GM12878 (cell line): ENCODE results near the gene CSPG5. TPM values are rescaled to one million over a fixed set of nuclear protein-coding genes. Genes with fewer than 3 reads are reported as not detected.

Experiments
- CREM ChIP-seq: IDR thresholded peaks from 2 replicates; pipeline ENCODE4 v1.6.1; 2014; ENCODE audit warnings: antibody characterized with exemption, low read depth
- CUX1 ChIP-seq: IDR thresholded peaks from 2 replicates; pipeline ENCODE4 v1.6.1; 2012; ENCODE audit warnings: improper control_type of control experiment, low read depth, low read length; ENCODE audit not compliant: insufficient replicate concordance
- USF1 ChIP-seq: IDR thresholded peaks from 2 replicates; pipeline ENCODE4 v1.6.1; 2011; ENCODE audit warnings: borderline replicate concordance, low read depth, mild to moderate bottlenecking, moderate library complexity, mixed read lengths, low read length; ENCODE audit not compliant: insufficient read depth; ENCODE audit errors: extremely low read length
- ZBTB40 ChIP-seq: fragments of 450-650 bp; IDR thresholded peaks from 2 replicates; pipeline ENCODE4 v1.6.1; 2016; ENCODE audit warnings: mild to moderate bottlenecking, moderate library complexity, borderline replicate concordance
- polyA plus RNA-seq, 11 experiments: library from polyadenylated mRNA; depleted of rRNA in 4 of 11; unstranded in 6 of 11; stranded (reverse) in 5 of 11; fragments of >200 nt; fragmentation: Nextera tagmentation in 4 of 11; fragmentation: Illumina TruSeq in 1 of 11; extraction: Ambion mirVana in 4 of 11; extraction: Trizol in 1 of 11; gene quantifications; 1 replicate in 1 of 11; 2 replicates in 10 of 11; pipeline versions ENCODE4 v1.2.1 to v1.2.3, GENCODE V29; 2011 to 2016; ENCODE audit warnings: inconsistent platforms in 2 of 11, missing spikeins in 2 of 11, low read depth in 1 of 11
- total RNA-seq, 4 experiments: library from RNA; depleted of rRNA in 3 of 4; stranded (reverse); fragments of >200 nt in 3 of 4; fragmentation: Illumina TruSeq in 1 of 4; extraction: Trizol in 1 of 4; gene quantifications; 2 replicates each; pipeline versions ENCODE4 v1.2.1 to v1.2.3, GENCODE V29; 2013 to 2021

CSPG5 gene
- total and polyA plus RNA-seq, 10 of the 15 experiments (the other 5 are each of a cell fraction or from before 2014, with no cell fraction given) = 0.08 to 0.17 TPM; not detected in 8

GRCh38 chr3:47601281-47601680 is 22.6 kb upstream of the CSPG5 start (continued):
- no peak for TF ChIP-seq CUX1
- no peak for TF ChIP-seq CREM
- TF ChIP-seq ZBTB40 = no peak
- no peak for TF ChIP-seq USF1
